PC-9 (cell line): ENCODE data around the gene NTM. TPM values are rescaled to one million over a fixed set of nuclear protein-coding genes. Genes with fewer than 3 reads are reported as not detected.

Source experiments
- BruUV-seq: library from RNA; stranded (reverse); fragments of 400-500 nt; replicated peaks from 2 replicates; lab custom pipeline; 2021; lab: Mats Ljungman, UMichigan
- CTCF ChIA-PET: fragments of 300-600 bp; sonication (Branson Sonifier 250); formaldehyde crosslinking; loops from one replicate; lab custom pipeline; 2022; ENCODE audit warnings: antibody characterized with exemption; lab: Charles Lee
- POLR2A ChIA-PET: fragments of 300-600 bp; sonication (Branson Sonifier 250); formaldehyde crosslinking; loops from one replicate; lab custom pipeline; 2022; ENCODE audit warnings: antibody characterized with exemption; ENCODE audit not compliant: unreplicated experiment; lab: Charles Lee
- DNase-seq, 2 experiments: peaks; one replicate each; pipeline versions ENCODE4 v3.0.0 to v3.0.0-alpha.2; 2015 to 2022; ENCODE audit warnings: mixed read lengths in 1 of 2
- H2AFZ ChIP-seq: fragments of 200-600 bp; sonication (generic); 2 replicates; pipeline ENCODE4 v1.8.1; 2017; ENCODE audit warnings: antibody characterized with exemption
- H3F3A ChIP-seq: fragments of 200-600 bp; sonication (generic); 2 replicates; pipeline ENCODE4 v1.8.1; 2017; ENCODE audit warnings: antibody characterized with exemption, mild to moderate bottlenecking, low read depth; ENCODE audit not compliant: insufficient read depth
- H3K27ac ChIP-seq: fragments of 200-600 bp; sonication (generic); 2 replicates; pipeline ENCODE4 v1.6.1; 2016; ENCODE audit warnings: mixed run types
- H3K27me3 ChIP-seq: fragments of 200-600 bp; sonication (generic); 2 replicates; pipeline ENCODE4 v1.6.1; 2016; ENCODE audit warnings: low read depth, mixed run types; ENCODE audit not compliant: insufficient read depth
- H3K36me3 ChIP-seq: fragments of 200-600 bp; sonication (generic); 2 replicates; pipeline ENCODE4 v1.6.1; 2016; ENCODE audit warnings: low read depth, mixed run types
- H3K4me1 ChIP-seq: fragments of 200-600 bp; sonication (generic); replicated peaks from 2 replicates; pipeline ENCODE4 v1.6.1; 2016; ENCODE audit warnings: mixed run types; ENCODE audit not compliant: insufficient read depth
- H3K4me2 ChIP-seq: fragments of 200-600 bp; sonication (generic); 2 replicates; pipeline ENCODE4 v1.6.1; 2017; ENCODE audit warnings: mixed run types
- H3K4me3 ChIP-seq: fragments of 200-600 bp; sonication (generic); 2 replicates; pipeline ENCODE4 v1.6.1; 2016; ENCODE audit warnings: mixed run types
- H3K79me2 ChIP-seq: fragments of 200-600 bp; sonication (generic); 2 replicates; pipeline ENCODE4 v1.6.1; 2017; ENCODE audit warnings: low read depth, mixed run types
- H3K9me2 ChIP-seq: fragments of 200-600 bp; sonication (generic); 2 replicates; pipeline ENCODE4 v1.8.1; 2017; ENCODE audit warnings: mild to moderate bottlenecking; ENCODE audit not compliant: insufficient read depth
- H3K9me3 ChIP-seq: fragments of 200-600 bp; sonication (generic); 2 replicates; pipeline ENCODE4 v1.8.1; 2016; ENCODE audit warnings: low read depth; ENCODE audit not compliant: insufficient read depth
- H4K20me1 ChIP-seq: fragments of 200-600 bp; sonication (generic); 2 replicates; pipeline ENCODE4 v1.8.1; 2017; ENCODE audit not compliant: insufficient read depth
- CTCF ChIP-seq: fragments of 200-600 bp; sonication (generic); conservative IDR thresholded peaks from 2 replicates; pipeline ENCODE4 v1.6.1; 2017; ENCODE audit warnings: mixed run types, antibody characterized with exemption, mild to moderate bottlenecking, moderate library complexity
- EZH2 ChIP-seq: fragments of 200-600 bp; sonication (generic); IDR thresholded peaks from 2 replicates; pipeline ENCODE4 v1.8.0; 2017; ENCODE audit warnings: antibody characterized with exemption, low read depth
- intact Hi-C: fragments of 100-400 bp; cut with micrococcal nuclease; formaldehyde crosslinking; loops from one replicate; pipeline ENCODE4 v1.10.0; 2022; ENCODE audit not compliant: unreplicated experiment
- total RNA-seq: library from RNA; stranded (reverse); gene quantifications from 2 replicates; pipeline ENCODE4 v1.2.3, GENCODE V29; 2021

The NTM gene
- total RNA-seq, 1 experiment from 2014 or later = not detected

DNA sequence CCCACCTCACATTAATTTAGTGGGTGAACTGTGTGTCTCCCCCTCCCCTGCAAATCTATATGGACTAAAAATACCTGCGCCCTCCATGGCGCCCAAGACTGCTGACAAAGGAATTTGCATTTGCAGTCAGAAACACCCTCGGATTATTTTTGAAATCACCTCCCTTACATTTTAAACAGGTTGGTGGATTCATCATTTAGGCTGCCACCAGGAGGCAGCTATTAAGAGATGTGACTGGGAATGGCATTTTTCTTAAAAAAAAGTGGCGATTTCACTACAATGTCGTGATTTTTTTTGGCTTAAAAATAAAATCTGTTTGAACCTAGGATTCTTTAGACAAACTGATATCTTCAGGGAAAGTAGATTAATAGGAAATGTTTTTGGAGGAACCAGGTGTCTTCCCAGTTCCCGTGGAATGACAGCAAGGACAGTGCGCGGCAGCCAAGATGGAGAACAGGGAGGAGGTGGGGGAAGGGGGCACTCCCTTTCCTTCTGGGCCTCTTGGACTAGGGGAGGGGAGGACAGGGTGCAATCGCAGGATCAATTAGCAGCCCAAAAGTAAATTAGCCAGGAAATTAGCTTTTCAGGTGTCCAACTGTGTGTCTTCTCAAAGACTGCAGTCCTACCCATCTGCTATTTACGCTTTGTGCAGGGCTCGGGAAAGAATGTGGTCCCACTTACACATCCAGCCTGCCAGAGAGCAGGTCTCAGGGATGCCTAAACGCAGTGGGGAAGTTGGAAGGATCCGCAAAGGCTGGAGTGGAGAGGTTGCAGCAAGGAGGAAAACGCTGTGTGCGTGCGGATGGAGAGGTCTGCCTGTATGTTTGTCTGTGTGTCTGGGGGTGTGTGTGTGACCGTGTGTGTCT, 496.4 kb downstream of the NTM start:
- Histone ChIP-seq H3K27ac (no peak overlapping the region), H3K27me3 (0 out of 2 replicates have a peak, but pooled peaks cover 5% of the 10 kb centered on the region), H3K4me2 (no peak overlapping the region), H3K36me3 (no peaks in the 10 kb centered on the region), H4K20me1 (no peaks in the 10 kb centered on the region), H3K4me1 (no peaks in the 10 kb centered on the region), H3K9me3 (no peaks in the 10 kb centered on the region), H3K9me2 (no peaks in the 10 kb centered on the region), H2AFZ (no peak overlapping the region), H3K4me3 (no peak overlapping the region), H3K79me2 (no peaks in the 10 kb centered on the region), H3F3A (no peaks in the 10 kb centered on the region)
- no peak for DNase-seq
- TF ChIP-seq EZH2 (no peak), CTCF (no peak)
- ChIA-PET CTCF (no interaction called here), POLR2A (no interaction called here)
- no TSS peak for BruUV-seq
- intact Hi-C loops = no loop called here

GRCh38 chr11:131867457-131868257, 497.2 kb downstream of the NTM start:
- TF ChIP-seq EZH2 (no peak), CTCF (peak; percentile 51)
- H3K79me2 ChIP-seq = no peaks in the 10 kb centered on the region

GRCh38 chr11:131868629-131869507, 498.5 kb downstream of the NTM start:
- Histone ChIP-seq H3K27ac (no peak overlapping the region), H3K9me3 (no peaks in the 10 kb centered on the region), H2AFZ (no peak overlapping the region), H3K4me2 (no peak overlapping the region), H3F3A (no peaks in the 10 kb centered on the region), H3K27me3 (0 out of 2 replicates have a peak, but pooled peaks cover 5% of the 10 kb centered on the region), H3K79me2 (no peaks in the 10 kb centered on the region), H3K36me3 (no peaks in the 10 kb centered on the region), H3K4me1 (no peaks in the 10 kb centered on the region), H3K4me3 (no peak overlapping the region), H3K9me2 (no peaks in the 10 kb centered on the region), H4K20me1 (no peaks in the 10 kb centered on the region)
- no peak for DNase-seq
- POLR2A ChIA-PET = no interaction called here
- intact Hi-C loops = no loop called here
- no TSS peak for BruUV-seq
- CTCF ChIA-PET = no interaction called here
- no peak for TF ChIP-seq EZH2
- TF ChIP-seq CTCF = no peak

More at GRCh38 chr11:131867457-131868257, 497.2 kb downstream of the NTM start:
- BruUV-seq = no TSS peak
- Histone ChIP-seq H3K4me1 (no peaks in the 10 kb centered on the region), H3K27ac (no peak overlapping the region), H3K9me2 (no peaks in the 10 kb centered on the region), H3F3A (no peaks in the 10 kb centered on the region), H4K20me1 (no peaks in the 10 kb centered on the region), H3K4me2 (no peak overlapping the region), H3K27me3 (0 out of 2 replicates have a peak, but pooled peaks cover 5% of the 10 kb centered on the region), H2AFZ (no peak overlapping the region), H3K36me3 (no peaks in the 10 kb centered on the region), H3K9me3 (no peaks in the 10 kb centered on the region), H3K4me3 (no peak overlapping the region)
- ChIA-PET POLR2A (no interaction called here), CTCF (no interaction called here)
- DNase-seq = peak in 1 of 2 experiments; percentile 11
- intact Hi-C loops = no loop called here
